ENCODE data around the gene SHROOM3.

The SHROOM3 gene

GRCh38 chr4:76531597-76531996 lies 96.6 kb downstream of the SHROOM3 start:
- DNase-seq (no peak), ATAC-seq (no peak)
- no peaks in the 10 kb centered on the region for H3K9me3 Mint-ChIP-seq
- H3K27me3 Mint-ChIP-seq: peaks cover 10% of the 10 kb centered on the region
- no peak overlapping the region for H3K4me3 Mint-ChIP-seq
- no peak overlapping the region for H3K27ac Mint-ChIP-seq
- H3K4me1 Mint-ChIP-seq: no peaks in the 10 kb centered on the region
- H3K36me3 Mint-ChIP-seq (ENCODE audit: low read depth): no peaks in the 10 kb centered on the region

- DNase-seq (no peak), ATAC-seq (no peak)
- H3K4me3 Mint-ChIP-seq: no peak overlapping the region
- no peaks in the 10 kb centered on the region for H3K9me3 Mint-ChIP-seq
- no peaks in the 10 kb centered on the region for H3K4me1 Mint-ChIP-seq
- no peaks in the 10 kb centered on the region for H3K36me3 Mint-ChIP-seq (ENCODE audit: low read depth)
- no peak overlapping the region for H3K27ac Mint-ChIP-seq
- peaks cover 5% of the 10 kb centered on the region for H3K27me3 Mint-ChIP-seq
Observed at GRCh38 chr4:76532805-76533204, 97.8 kb downstream of the SHROOM3 start.

GRCh38 chr4:76533314-76533713 lies 98.3 kb downstream of the SHROOM3 start:
- no peak for ATAC-seq
- no peaks in the 10 kb centered on the region for H3K4me1 Mint-ChIP-seq
- no peak overlapping the region for H3K27ac Mint-ChIP-seq
- H3K4me3 Mint-ChIP-seq: no peak overlapping the region
- H3K27me3 Mint-ChIP-seq: peaks cover 5% of the 10 kb centered on the region
- no peaks in the 10 kb centered on the region for H3K9me3 Mint-ChIP-seq
- DNase-seq: no peak
- H3K36me3 Mint-ChIP-seq (ENCODE audit: low read depth): no peaks in the 10 kb centered on the region

- H3K9me3 Mint-ChIP-seq: no peaks in the 10 kb centered on the region
- no peak overlapping the region for H3K27ac Mint-ChIP-seq
- no peak for DNase-seq
- H3K4me3 Mint-ChIP-seq: no peak overlapping the region
- H3K36me3 Mint-ChIP-seq (ENCODE audit: low read depth): no peaks in the 10 kb centered on the region
- no peaks in the 10 kb centered on the region for H3K4me1 Mint-ChIP-seq
- ATAC-seq: no peak
- peaks cover 4% of the 10 kb centered on the region for H3K27me3 Mint-ChIP-seq
Observed at GRCh38 chr4:76535603-76536372, 100.8 kb downstream of the SHROOM3 start.

- DNase-seq (no peak), ATAC-seq (no peak)
- Mint-ChIP-seq H3K27ac (no peak overlapping the region), H3K36me3 (ENCODE audit: low read depth) (no peaks in the 10 kb centered on the region), H3K9me3 (no peaks in the 10 kb centered on the region), H3K4me1 (no peaks in the 10 kb centered on the region), H3K4me3 (no peak overlapping the region), H3K27me3 (peaks cover 4% of the 10 kb centered on the region)
Observed at GRCh38 chr4:76536373-76536689, 101.3 kb downstream of the SHROOM3 start.

- peaks cover 2% of the 10 kb centered on the region for H3K27me3 Mint-ChIP-seq
- no peak for DNase-seq
- no peaks in the 10 kb centered on the region for H3K36me3 Mint-ChIP-seq (ENCODE audit: low read depth)
- ATAC-seq: no peak
- H3K4me3 Mint-ChIP-seq: no peak overlapping the region
- no peak overlapping the region for H3K27ac Mint-ChIP-seq
- H3K4me1 Mint-ChIP-seq: no peaks in the 10 kb centered on the region
- no peaks in the 10 kb centered on the region for H3K9me3 Mint-ChIP-seq
Observed at GRCh38 chr4:76538296-76538695, 103.3 kb downstream of the SHROOM3 start.

GRCh38 chr4:76539979-76540378 lies 105.0 kb downstream of the SHROOM3 start:
- DNase-seq: no peak
- Mint-ChIP-seq H3K27me3 (no peaks in the 10 kb centered on the region), H3K9me3 (no peaks in the 10 kb centered on the region), H3K4me1 (peaks cover 11% of the 10 kb centered on the region), H3K4me3 (no peak overlapping the region), H3K27ac (no peak overlapping the region), H3K36me3 (ENCODE audit: low read depth) (no peaks in the 10 kb centered on the region)
- ATAC-seq: no peak

- Mint-ChIP-seq H3K4me3 (no peak overlapping the region), H3K9me3 (no peaks in the 10 kb centered on the region), H3K27me3 (no peaks in the 10 kb centered on the region), H3K27ac (no peak overlapping the region), H3K36me3 (ENCODE audit: low read depth) (no peaks in the 10 kb centered on the region), H3K4me1 (peaks cover 16% of the 10 kb centered on the region)
- no peak for ATAC-seq
- DNase-seq: no peak
Observed at GRCh38 chr4:76540486-76540885, 105.5 kb downstream of the SHROOM3 start.

- ATAC-seq (no peak), DNase-seq (no peak)
- Mint-ChIP-seq H3K27ac (no peak overlapping the region), H3K9me3 (no peaks in the 10 kb centered on the region), H3K4me3 (no peak overlapping the region), H3K36me3 (ENCODE audit: low read depth) (no peaks in the 10 kb centered on the region), H3K27me3 (peaks cover 8% of the 10 kb centered on the region), H3K4me1 (peaks cover 21% of the 10 kb centered on the region)
Observed at GRCh38 chr4:76543378-76543777, 108.3 kb downstream of the SHROOM3 start.

- Mint-ChIP-seq H3K4me1 (peaks cover 21% of the 10 kb centered on the region), H3K4me3 (peak overlapping the region; percentile 16), H3K36me3 (ENCODE audit: low read depth) (no peaks in the 10 kb centered on the region), H3K27ac (peak overlapping the region; percentile 48), H3K27me3 (peaks cover 8% of the 10 kb centered on the region), H3K9me3 (no peaks in the 10 kb centered on the region)
- DNase-seq (no peak), ATAC-seq (no peak)
Observed at GRCh38 chr4:76544725-76545124, 109.7 kb downstream of the SHROOM3 start.

GRCh38 chr4:76545226-76545884 lies 110.3 kb downstream of the SHROOM3 start:
- Mint-ChIP-seq H3K4me1 (peaks cover 21% of the 10 kb centered on the region), H3K9me3 (no peaks in the 10 kb centered on the region), H3K27ac (peak overlapping the region; percentile 48), H3K36me3 (ENCODE audit: low read depth) (no peaks in the 10 kb centered on the region), H3K4me3 (peak overlapping the region; percentile 16), H3K27me3 (peaks cover 8% of the 10 kb centered on the region)
- DNase-seq: no peak
- peak; percentile 82 for ATAC-seq

GRCh38 chr4:76546327-76546726 lies 111.3 kb downstream of the SHROOM3 start:
- Mint-ChIP-seq H3K27me3 (peaks cover 8% of the 10 kb centered on the region), H3K4me1 (peaks cover 21% of the 10 kb centered on the region), H3K27ac (no peak overlapping the region), H3K9me3 (no peaks in the 10 kb centered on the region), H3K36me3 (ENCODE audit: low read depth) (no peaks in the 10 kb centered on the region), H3K4me3 (no peak overlapping the region)
- no peak for ATAC-seq
- no peak for DNase-seq

- Mint-ChIP-seq H3K36me3 (ENCODE audit: low read depth) (no peaks in the 10 kb centered on the region), H3K27ac (no peak overlapping the region), H3K27me3 (peaks cover 8% of the 10 kb centered on the region), H3K9me3 (no peaks in the 10 kb centered on the region), H3K4me1 (peaks cover 21% of the 10 kb centered on the region), H3K4me3 (no peak overlapping the region)
- ATAC-seq: no peak
- no peak for DNase-seq
Observed at GRCh38 chr4:76546759-76547742, 112.0 kb downstream of the SHROOM3 start.

GRCh38 chr4:76548704-76549103 lies 113.7 kb downstream of the SHROOM3 start:
- Mint-ChIP-seq H3K4me3 (no peak overlapping the region), H3K27ac (no peak overlapping the region), H3K9me3 (no peaks in the 10 kb centered on the region), H3K36me3 (ENCODE audit: low read depth) (no peaks in the 10 kb centered on the region), H3K4me1 (peaks cover 19% of the 10 kb centered on the region), H3K27me3 (peaks cover 8% of the 10 kb centered on the region)
- DNase-seq: no peak
- no peak for ATAC-seq
